Gastroesophageal sphincter (tissue), 4 donors: ENCODE results near the gene ELMOD3. TPM values are rescaled to one million over a fixed set of nuclear protein-coding genes. Genes with fewer than 3 reads are reported as not detected.

Experiments
- ATAC-seq: fragments of 150-250 bp; one replicate; pipeline ENCODE4 v1.9.1; 2016; ENCODE audit warnings: mild to moderate bottlenecking, moderate library complexity
- H3K27ac ChIP-seq, 4 donors: fragments of 200-600 bp; sonication (generic) in 3 of 4; 1 replicate in 3 of 4; 2 replicates in 1 of 4; pipeline ENCODE4 v1.5.1; 2016 to 2019
- H3K27me3 ChIP-seq: fragments of 200-600 bp; sonication (generic); one replicate; pipeline ENCODE4 v1.5.1; 2019
- H3K36me3 ChIP-seq, 2 donors: fragments of 200-600 bp; sonication (generic); one replicate each; pipeline ENCODE4 v1.5.1; 2019; ENCODE audit warnings: control low read depth in 1 of 2
- H3K4me1 ChIP-seq, 3 donors: fragments of 200-600 bp; sonication (generic); 1 replicate in 2 of 3; 2 replicates in 1 of 3; pipeline ENCODE4 v1.5.1; 2016 to 2019; ENCODE audit warnings: control low read depth in 2 of 3
- H3K4me3 ChIP-seq, 2 donors: fragments of 200-600 bp; sonication (generic); one replicate each; pipeline ENCODE4 v1.5.1; 2019; ENCODE audit warnings: mild to moderate bottlenecking in 1 of 2, moderate library complexity in 1 of 2
- H3K9me3 ChIP-seq, 3 donors: fragments of 200-600 bp; sonication (generic); one replicate each; pipeline ENCODE4 v1.5.1; 2017 to 2019; ENCODE audit warnings: control low read depth in 2 of 3
- CTCF ChIP-seq, 4 experiments: fragments of 200-600 bp in 2 of 4; fragments of 450-650 bp in 2 of 4; sonication (generic) in 1 of 4; IDR thresholded peaks; one replicate each; pipeline ENCODE4 v1.5.1; 2017 to 2019; ENCODE audit warnings: antibody characterized with exemption in 4 of 4, mild to moderate bottlenecking in 2 of 4, moderate library complexity in 2 of 4
- EP300 ChIP-seq: sonication (generic); formaldehyde crosslinking; IDR thresholded peaks from one replicate; pipeline ENCODE4 v1.6.1; 2017; ENCODE audit warnings: antibody characterized with exemption, mild to moderate bottlenecking
- POLR2A ChIP-seq, 2 donors: fragments of 450-650 bp; IDR thresholded peaks; one replicate each; pipeline ENCODE4 v1.6.1; 2017; ENCODE audit warnings: antibody characterized with exemption in 2 of 2, mild to moderate bottlenecking in 2 of 2, moderate library complexity in 1 of 2
- POLR2AphosphoS5 ChIP-seq: sonication (generic); formaldehyde crosslinking; IDR thresholded peaks from one replicate; pipeline ENCODE4 v1.6.1; 2017; ENCODE audit warnings: antibody characterized with exemption
- WGBS, 2 donors: methylation state at CpG; one replicate each; pipeline ENCODE4 v1.1.5; 2018; ENCODE audit warnings: low coverage in 1 of 2; 5-methylcytosine and 5-hydroxymethylcytosine counted together
- total RNA-seq, 4 donors: library from RNA; depleted of rRNA; stranded (reverse); fragments of >200 nt; gene quantifications; one replicate each; pipeline ENCODE4 v1.1.0, GENCODE V29; 2016

ELMOD3 gene
- total RNA-seq, 4 donors from 2014 or later: 12.4 to 25.8 (median 18.0) TPM

- Histone ChIP-seq H3K9me3 (no peaks in the 10 kb centered on the region), H3K4me1 (no peaks in the 10 kb centered on the region), H3K27me3 (no peaks in the 10 kb centered on the region), H3K4me3 (no peak overlapping the region), H3K27ac (no peak overlapping the region), H3K36me3 (peaks cover 0 to 90% of the 10 kb centered on the region in 2 donors)
- WGBS, 2 donors: 77 to 87% methylated on average over 3 to 4 of the region's 4 CpGs
- TF ChIP-seq EP300 (no peak), POLR2A (IDR thresholded peaks at IDR 0.05) (no peak), POLR2AphosphoS5 (no peak), CTCF (IDR thresholded peaks at IDR 0.05) (no peak)
- no peak for ATAC-seq
Observed at GRCh38 chr2:85383850-85384249, 29.3 kb downstream of the ELMOD3 start.

- H3K27ac ChIP-seq: no peak overlapping the region
- TF ChIP-seq CTCF (IDR thresholded peaks at IDR 0.05): no peak
- TF ChIP-seq EP300: no peak
- no peak for TF ChIP-seq POLR2A (IDR thresholded peaks at IDR 0.05)
- TF ChIP-seq POLR2AphosphoS5: no peak
- no peak for ATAC-seq
- no peaks in the 10 kb centered on the region for H3K9me3 ChIP-seq
- peaks cover 0 to 90% of the 10 kb centered on the region in 2 donors for H3K36me3 ChIP-seq
- 100% methylated on average over 1 of the region's 2 CpGs; no CpG with 5 or more reads in 1 of the 2 donors for WGBS, 2 donors
- H3K4me3 ChIP-seq: no peak overlapping the region
- H3K4me1 ChIP-seq: no peaks in the 10 kb centered on the region
- H3K27me3 ChIP-seq: no peaks in the 10 kb centered on the region
Observed at GRCh38 chr2:85385746-85386145, 31.2 kb downstream of the ELMOD3 start.

GRCh38 chr2:85387754-85388153 is 33.2 kb downstream of the ELMOD3 start:
- peaks cover 0 to 99% of the 10 kb centered on the region in 2 donors for H3K36me3 ChIP-seq
- H3K4me1 ChIP-seq: no peaks in the 10 kb centered on the region
- 61 to 77% methylated on average over 2 of the region's 2 CpGs for WGBS, 2 donors
- no peak overlapping the region for H3K27ac ChIP-seq
- no peak for ATAC-seq
- no peak overlapping the region for H3K4me3 ChIP-seq
- TF ChIP-seq POLR2AphosphoS5 (no peak), EP300 (no peak), CTCF (IDR thresholded peaks at IDR 0.05) (no peak), POLR2A (IDR thresholded peaks at IDR 0.05) (no peak)
- H3K27me3 ChIP-seq: no peaks in the 10 kb centered on the region
- H3K9me3 ChIP-seq: no peaks in the 10 kb centered on the region

- WGBS, 2 donors: 92% methylated on average over 2 of the region's 9 CpGs; no CpG with 5 or more reads in 1 of the 2 donors
- Histone ChIP-seq H3K9me3 (no peaks in the 10 kb centered on the region), H3K4me3 (no peak overlapping the region), H3K4me1 (peaks cover 0 to 3% (median 0%) of the 10 kb centered on the region in 3 donors), H3K27me3 (no peaks in the 10 kb centered on the region), H3K27ac (no peak overlapping the region), H3K36me3 (peaks cover 0 to 93% of the 10 kb centered on the region in 2 donors)
- no peak for TF ChIP-seq POLR2AphosphoS5
- TF ChIP-seq EP300: no peak
- TF ChIP-seq POLR2A (IDR thresholded peaks at IDR 0.05): no peak
- TF ChIP-seq CTCF (IDR thresholded peaks at IDR 0.05): no peak
- ATAC-seq: no peak
Observed at GRCh38 chr2:85388878-85389538, 34.4 kb downstream of the ELMOD3 start.
